Measurements from ENCODE around the gene IER5. TPM values are rescaled to one million over a fixed set of nuclear protein-coding genes. Genes with fewer than 3 reads are reported as not detected.

IER5 gene
- polyA plus RNA-seq (2013, experiment 1 of 2) = 11.3 TPM
- polyA plus RNA-seq (2013, experiment 2 of 2) = 11.5 TPM

DNA sequence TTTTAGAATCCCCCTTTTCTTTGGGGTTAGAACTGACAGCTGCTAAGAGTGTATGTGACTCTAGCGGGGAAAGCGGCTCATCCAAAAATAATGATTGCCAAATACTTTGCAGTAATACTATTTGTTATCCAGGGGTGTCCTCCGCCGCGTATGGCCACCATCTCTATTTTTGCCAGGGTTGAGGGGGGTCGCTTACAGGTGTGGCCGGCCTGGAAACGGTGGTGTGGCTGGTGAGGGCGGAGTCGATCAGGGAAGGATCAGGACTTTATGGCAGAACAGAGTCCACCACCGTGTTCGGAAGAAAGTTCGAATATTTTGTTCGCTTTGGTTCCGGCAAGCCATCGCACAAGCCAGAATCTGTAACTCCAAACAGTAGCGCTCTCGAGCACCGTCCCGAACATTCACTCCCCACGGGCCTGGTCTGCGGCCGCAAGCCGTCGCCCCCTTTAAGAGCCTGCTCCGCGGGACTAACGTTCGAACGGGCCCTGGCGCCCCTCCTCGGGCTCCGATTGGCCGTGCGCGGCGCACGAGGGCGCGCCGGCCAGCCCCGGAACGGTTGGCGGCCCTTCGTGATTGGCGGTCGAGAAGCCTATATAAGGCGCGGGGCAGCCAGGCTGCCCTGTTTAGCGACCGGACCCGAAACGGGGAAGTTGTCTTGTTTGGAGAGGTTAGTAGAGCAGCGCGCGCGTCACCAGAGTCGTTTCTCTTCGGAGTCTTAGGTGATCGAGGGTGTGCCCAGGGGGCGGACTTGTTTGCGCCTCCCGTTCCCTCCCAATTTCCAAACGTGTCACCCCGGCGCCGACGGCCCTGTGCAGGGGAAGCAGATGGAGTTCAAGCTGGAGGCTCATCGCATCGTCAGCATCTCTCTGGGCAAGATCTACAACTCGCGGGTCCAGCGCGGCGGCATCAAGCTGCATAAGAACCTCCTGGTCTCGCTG is at the start of gene IER5:
Gene IER5, plus strand, starts transcription at position 622 of the 938 bp plus-strand sequence. Its CDS starts 203 bp downstream, at position 825.
- Histone ChIP-seq H4K8ac (ENCODE audit: low read length) (peak within 1 kb of the TSS; percentile 59), H3K9me3 (ENCODE audit: control insufficient read depth, low read length) (no peaks in the 10 kb centered on the region), H3K79me1 (replicated peaks; ENCODE audit: low read length, poor library complexity, severe bottlenecking) (peaks cover 3% of the 10 kb centered on the region), H4K91ac (ENCODE audit: low read length) (peak within 1 kb of the TSS; percentile 31), H3K27ac (ENCODE audit: low read length, poor library complexity, severe bottlenecking) (peak within 1 kb of the TSS; percentile 75), H3K27me3 (ENCODE audit: control insufficient read depth in 1 of 2, insufficient read depth in 1 of 2, low read length in 2 of 2) (no peaks in the 10 kb centered on the region), H2AFZ (ENCODE audit: low read depth, low read length) (peak within 1 kb of the TSS; percentile 84), H3K4me2 (ENCODE audit: low read length, poor library complexity, severe bottlenecking) (peak within 1 kb of the TSS; percentile 90), H3K23ac (ENCODE audit: low read length in 2 of 2) (peak within 1 kb of the TSS in 1 of 2 experiments; percentile 37), H2BK12ac (ENCODE audit: low read length in 2 of 2) (peak within 1 kb of the TSS; percentile 11 to 40), H3K4me3 (ENCODE audit: insufficient read depth in 1 of 2, low read depth in 1 of 2, low read length in 2 of 2) (peak within 1 kb of the TSS; percentile 98 to 100), H3K9ac (ENCODE audit: low read length) (peak within 1 kb of the TSS; percentile 97), H3K14ac (ENCODE audit: low read length in 2 of 2) (peak within 1 kb of the TSS; percentile 64 to 87), H2BK5ac (ENCODE audit: low read depth, low read length, poor library complexity, severe bottlenecking) (peak within 1 kb of the TSS; percentile 74), H2BK120ac (ENCODE audit: low read depth, low read length) (peak within 1 kb of the TSS; percentile 42), H2AK5ac (ENCODE audit: low read length, severe bottlenecking) (no peak within 1 kb of the TSS), H3K18ac (ENCODE audit: low read depth in 1 of 2, low read length in 2 of 2) (peak within 1 kb of the TSS; percentile 79 to 82), H3K4ac (ENCODE audit: low read depth in 1 of 2, low read length in 2 of 2) (peak within 1 kb of the TSS; percentile 40 to 59), H3K36me3 (ENCODE audit: control insufficient read depth in 1 of 2, insufficient read depth in 2 of 2, low read depth in 1 of 2, low read length in 2 of 2) (peaks cover 7 to 35% of the 10 kb centered on the region in 2 experiments), H2BK15ac (ENCODE audit: low read depth, poor library complexity, severe bottlenecking) (peak within 1 kb of the TSS; percentile 79), H3K4me1 (ENCODE audit: control insufficient read depth, insufficient read depth, low read depth, low read length) (peaks cover 7% of the 10 kb centered on the region)
- peak; percentile 97 for DNase-seq
- WGBS = 3% methylated on average over 64 of the region's 76 CpGs

DNA sequence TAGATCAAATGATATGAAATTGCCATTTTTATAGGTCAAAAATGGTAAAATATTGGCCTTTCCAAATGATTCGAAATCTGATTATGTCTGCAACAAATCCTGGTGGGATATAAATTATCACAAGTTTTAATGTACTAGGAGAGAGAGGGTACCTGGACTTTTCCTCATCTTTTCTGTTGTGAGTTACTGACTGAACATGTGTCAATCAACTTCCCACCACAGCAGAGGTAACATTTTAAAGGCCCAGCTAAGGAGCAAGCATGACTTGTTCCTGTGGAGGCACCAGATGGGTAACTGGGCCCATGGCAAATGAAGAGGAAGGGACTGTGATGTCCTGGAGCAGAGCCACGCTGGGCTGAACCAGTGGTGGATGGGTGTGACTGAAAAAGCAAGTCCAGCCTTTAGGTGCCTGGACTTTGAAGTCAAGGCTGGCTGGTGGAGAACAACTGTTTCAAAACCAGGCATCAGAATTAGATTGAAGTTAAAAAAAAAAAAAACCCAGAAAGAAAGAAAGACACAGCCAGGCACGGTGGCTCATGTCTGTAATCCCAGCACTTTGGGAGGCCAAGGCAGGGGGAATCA is 48.1 kb upstream of the IER5 start:
- peaks cover 0 to 10% of the 10 kb centered on the region in 2 experiments for H3K36me3 ChIP-seq (ENCODE audit: control insufficient read depth in 1 of 2, insufficient read depth in 2 of 2, low read depth in 1 of 2, low read length in 2 of 2)
- no peak overlapping the region for H3K18ac ChIP-seq (ENCODE audit: low read depth in 1 of 2, low read length in 2 of 2)
- H3K9ac ChIP-seq (ENCODE audit: low read length) = no peak overlapping the region
- H2BK15ac ChIP-seq (ENCODE audit: low read depth, poor library complexity, severe bottlenecking) = no peak overlapping the region
- no peak overlapping the region for H3K4me3 ChIP-seq (ENCODE audit: insufficient read depth in 1 of 2, low read depth in 1 of 2, low read length in 2 of 2)
- no peak overlapping the region for H3K4ac ChIP-seq (ENCODE audit: low read depth in 1 of 2, low read length in 2 of 2)
- H4K91ac ChIP-seq (ENCODE audit: low read length) = no peak overlapping the region
- no peak for DNase-seq
- H2AK5ac ChIP-seq (ENCODE audit: low read length, severe bottlenecking) = no peak overlapping the region
- H3K14ac ChIP-seq (ENCODE audit: low read length in 2 of 2) = peak overlapping the region in 1 of 2 experiments; percentile 18
- H3K9me3 ChIP-seq (ENCODE audit: control insufficient read depth, low read length) = no peaks in the 10 kb centered on the region
- WGBS = 87% methylated on average over 2 of the region's 3 CpGs
- H2AFZ ChIP-seq (ENCODE audit: low read depth, low read length) = no peak overlapping the region
- H3K79me1 ChIP-seq (replicated peaks; ENCODE audit: low read length, poor library complexity, severe bottlenecking) = no peaks in the 10 kb centered on the region
- no peak overlapping the region for H4K8ac ChIP-seq (ENCODE audit: low read length)
- H2BK12ac ChIP-seq (ENCODE audit: low read length in 2 of 2) = no peak overlapping the region
- H3K4me2 ChIP-seq (ENCODE audit: low read length, poor library complexity, severe bottlenecking) = no peak overlapping the region
- peaks cover 5% of the 10 kb centered on the region for H3K4me1 ChIP-seq (ENCODE audit: control insufficient read depth, insufficient read depth, low read depth, low read length)
- H3K27me3 ChIP-seq (ENCODE audit: control insufficient read depth in 1 of 2, insufficient read depth in 1 of 2, low read length in 2 of 2) = no peaks in the 10 kb centered on the region
- no peak overlapping the region for H3K23ac ChIP-seq (ENCODE audit: low read length in 2 of 2)
- H2BK5ac ChIP-seq (ENCODE audit: low read depth, low read length, poor library complexity, severe bottlenecking) = no peak overlapping the region
- H3K27ac ChIP-seq (ENCODE audit: low read length, poor library complexity, severe bottlenecking) = no peak overlapping the region
- no peak overlapping the region for H2BK120ac ChIP-seq (ENCODE audit: low read depth, low read length)

DNA sequence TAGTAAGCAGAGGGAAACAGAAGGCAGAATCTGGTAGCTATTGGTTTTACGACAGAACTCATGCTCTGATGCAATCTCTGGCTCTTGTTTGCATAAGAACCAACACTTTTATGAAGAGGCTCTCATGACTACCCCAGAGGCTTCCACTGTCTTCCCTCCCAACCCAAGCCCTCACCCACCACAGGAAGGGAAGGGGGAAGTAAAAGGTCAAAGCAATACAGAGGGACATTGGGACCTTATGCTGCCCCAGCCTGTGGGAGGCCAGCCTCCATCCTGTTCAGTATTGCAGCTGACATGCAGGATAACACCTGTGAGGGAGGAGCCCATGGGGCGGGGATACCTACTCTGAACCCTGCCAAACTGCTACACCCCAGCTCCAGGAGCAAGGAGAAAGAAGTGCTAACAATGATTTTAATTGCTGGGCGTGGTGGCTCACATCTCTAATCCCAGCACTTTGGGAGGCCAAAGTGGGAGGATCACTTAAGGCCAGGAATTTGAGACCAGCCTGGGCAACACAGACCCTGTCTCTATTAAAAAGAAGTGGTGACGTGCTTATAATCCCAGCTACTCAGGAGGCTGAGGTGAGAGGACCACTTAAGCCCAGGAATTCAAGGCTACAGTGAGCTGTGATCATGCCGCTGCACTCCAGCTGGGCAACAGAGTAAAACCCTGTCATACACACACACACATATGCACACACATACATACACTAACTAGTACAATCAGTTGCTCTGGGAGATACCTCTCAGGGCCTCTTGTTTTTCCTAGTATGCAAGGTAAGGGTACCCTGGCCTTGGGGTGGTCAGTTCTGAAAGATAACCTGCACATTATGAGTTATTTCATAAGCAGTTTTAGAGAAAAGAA is 45.2 kb upstream of the IER5 start:
- H2AFZ ChIP-seq (ENCODE audit: low read depth, low read length) = no peak overlapping the region
- peak overlapping the region in 1 of 2 experiments; percentile 41 for H3K14ac ChIP-seq (ENCODE audit: low read length in 2 of 2)
- H3K4ac ChIP-seq (ENCODE audit: low read depth in 1 of 2, low read length in 2 of 2) = no peak overlapping the region
- peaks cover 5% of the 10 kb centered on the region for H3K4me1 ChIP-seq (ENCODE audit: control insufficient read depth, insufficient read depth, low read depth, low read length)
- no peak overlapping the region for H3K27ac ChIP-seq (ENCODE audit: low read length, poor library complexity, severe bottlenecking)
- no peak overlapping the region for H3K4me3 ChIP-seq (ENCODE audit: insufficient read depth in 1 of 2, low read depth in 1 of 2, low read length in 2 of 2)
- H3K9ac ChIP-seq (ENCODE audit: low read length) = no peak overlapping the region
- no peak overlapping the region for H3K4me2 ChIP-seq (ENCODE audit: low read length, poor library complexity, severe bottlenecking)
- WGBS = 92% methylated on average over 3 of the region's 5 CpGs
- H2AK5ac ChIP-seq (ENCODE audit: low read length, severe bottlenecking) = no peak overlapping the region
- H3K36me3 ChIP-seq (ENCODE audit: control insufficient read depth in 1 of 2, insufficient read depth in 2 of 2, low read depth in 1 of 2, low read length in 2 of 2) = peaks cover 0 to 9% of the 10 kb centered on the region in 2 experiments
- H3K27me3 ChIP-seq (ENCODE audit: control insufficient read depth in 1 of 2, insufficient read depth in 1 of 2, low read length in 2 of 2) = no peaks in the 10 kb centered on the region
- H4K8ac ChIP-seq (ENCODE audit: low read length) = no peak overlapping the region
- H2BK12ac ChIP-seq (ENCODE audit: low read length in 2 of 2) = peak overlapping the region in 1 of 2 experiments; percentile 63
- H2BK15ac ChIP-seq (ENCODE audit: low read depth, poor library complexity, severe bottlenecking) = no peak overlapping the region
- H3K9me3 ChIP-seq (ENCODE audit: control insufficient read depth, low read length) = no peaks in the 10 kb centered on the region
- DNase-seq = peak; percentile 47
- H3K79me1 ChIP-seq (replicated peaks; ENCODE audit: low read length, poor library complexity, severe bottlenecking) = no peaks in the 10 kb centered on the region
- H3K18ac ChIP-seq (ENCODE audit: low read depth in 1 of 2, low read length in 2 of 2) = peak overlapping the region in 1 of 2 experiments; percentile 62
- H2BK120ac ChIP-seq (ENCODE audit: low read depth, low read length) = no peak overlapping the region
- peak overlapping the region in 1 of 2 experiments; percentile 32 for H3K23ac ChIP-seq (ENCODE audit: low read length in 2 of 2)
- no peak overlapping the region for H2BK5ac ChIP-seq (ENCODE audit: low read depth, low read length, poor library complexity, severe bottlenecking)
- no peak overlapping the region for H4K91ac ChIP-seq (ENCODE audit: low read length)
